HG03521 (cell line): ENCODE results near the gene CRCP.

Experiments used
- ATAC-seq: cut with Tn5 transposase; IDR thresholded peaks from one replicate; pipeline ENCODE4 v1.9.1; 2021; ENCODE audit warnings: mild to moderate bottlenecking, moderate library complexity; ENCODE audit not compliant: unreplicated experiment

The CRCP gene

DNA sequence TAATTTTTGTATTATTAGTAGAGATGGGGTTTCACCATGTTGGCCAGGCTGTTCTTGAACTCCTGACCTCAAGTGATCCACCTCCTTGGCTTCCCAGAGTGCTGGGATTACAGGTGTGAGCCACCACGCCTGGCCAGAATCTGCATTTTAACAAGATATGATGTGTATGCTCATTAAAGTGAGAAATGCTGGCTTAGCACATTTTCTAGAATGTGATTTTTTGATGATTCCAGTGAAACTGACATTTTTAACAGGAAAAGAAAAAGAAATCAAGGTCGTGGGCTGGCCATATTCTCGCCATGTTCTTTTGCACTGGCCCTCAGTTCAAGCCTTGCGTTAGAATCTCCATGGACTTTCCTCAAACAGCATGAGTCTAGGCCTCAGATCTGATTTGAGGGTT lies 72.3 kb downstream of the CRCP start:
- ATAC-seq: no peak

DNA sequence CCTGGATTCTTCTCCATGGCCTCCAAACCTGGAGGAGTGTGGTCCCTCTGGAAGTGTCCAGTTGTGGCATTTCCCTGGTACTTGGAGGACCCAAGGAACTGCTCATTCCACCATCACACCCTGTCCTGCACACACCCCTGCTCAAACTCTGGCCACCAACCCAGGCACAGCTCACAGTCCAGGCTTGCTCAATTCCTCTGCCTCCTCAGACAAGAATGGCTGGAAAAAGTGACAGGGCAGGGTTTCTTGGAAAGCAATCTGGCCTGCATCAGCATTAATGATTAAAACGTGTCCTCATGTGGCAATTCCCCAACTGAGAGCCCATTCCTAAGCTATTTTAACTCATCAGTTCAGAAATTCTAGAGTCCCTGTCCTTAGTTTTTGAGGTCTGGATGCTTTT lies 73.3 kb downstream of the CRCP start:
- no peak for ATAC-seq

- no peak for ATAC-seq
Measured at GRCh38 chr7:66188645-66189044, 74.0 kb downstream of the CRCP start.

DNA sequence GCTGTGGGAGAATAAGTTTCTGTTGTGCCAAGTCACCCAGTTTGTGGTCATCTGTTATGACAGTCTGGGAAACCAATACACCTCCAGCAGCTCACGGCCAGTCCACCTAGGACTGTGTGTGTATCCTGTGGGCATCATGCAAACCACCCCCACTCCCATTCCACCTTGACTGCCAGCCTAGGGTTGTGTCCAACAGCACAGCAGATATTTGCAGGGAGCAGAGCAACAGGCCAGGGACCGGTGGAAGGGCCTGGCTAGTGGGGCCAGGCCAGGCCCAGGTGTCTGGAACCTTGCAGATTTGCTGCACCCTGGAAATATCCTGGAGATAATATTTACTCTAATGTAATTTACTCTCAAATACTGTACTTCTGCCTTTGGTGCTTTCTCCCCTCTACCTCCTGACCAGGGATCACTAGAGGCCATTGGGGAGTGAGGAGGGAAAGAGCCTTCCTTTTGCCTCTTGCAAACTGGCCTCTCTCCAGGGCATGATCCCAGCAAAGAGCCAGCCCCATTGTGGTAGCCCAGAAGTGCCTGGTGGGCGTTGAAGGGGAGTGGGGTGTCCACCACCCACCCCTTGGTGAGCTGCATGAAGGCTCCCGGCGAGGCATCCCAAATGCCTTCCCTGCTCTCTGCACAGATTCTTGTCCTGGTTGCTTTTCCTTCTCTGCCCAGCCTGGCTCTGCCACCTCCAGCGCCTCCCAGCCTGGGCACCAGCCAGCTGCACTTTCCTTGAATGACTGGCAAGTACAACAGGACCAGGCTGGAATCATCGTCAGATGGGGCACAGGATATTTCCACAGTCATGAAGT lies 75.3 kb downstream of the CRCP start:
- no peak for ATAC-seq

DNA sequence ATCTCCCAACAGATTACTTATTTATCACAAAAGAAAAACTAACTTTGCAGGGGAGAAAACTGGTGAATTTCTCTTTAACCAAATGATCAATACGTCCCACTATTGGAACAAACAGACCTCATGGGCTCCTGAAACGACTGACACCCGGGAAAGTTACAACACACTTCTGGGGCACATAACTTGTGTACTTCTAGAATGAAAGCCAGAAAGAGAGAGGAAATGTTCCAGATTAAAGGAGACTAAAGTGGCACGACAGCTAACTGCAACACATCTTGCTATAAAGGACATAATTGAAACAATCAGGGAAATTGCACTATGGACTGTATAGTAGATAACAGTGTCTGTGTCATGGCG lies 75.8 kb downstream of the CRCP start:
- ATAC-seq: no peak

DNA sequence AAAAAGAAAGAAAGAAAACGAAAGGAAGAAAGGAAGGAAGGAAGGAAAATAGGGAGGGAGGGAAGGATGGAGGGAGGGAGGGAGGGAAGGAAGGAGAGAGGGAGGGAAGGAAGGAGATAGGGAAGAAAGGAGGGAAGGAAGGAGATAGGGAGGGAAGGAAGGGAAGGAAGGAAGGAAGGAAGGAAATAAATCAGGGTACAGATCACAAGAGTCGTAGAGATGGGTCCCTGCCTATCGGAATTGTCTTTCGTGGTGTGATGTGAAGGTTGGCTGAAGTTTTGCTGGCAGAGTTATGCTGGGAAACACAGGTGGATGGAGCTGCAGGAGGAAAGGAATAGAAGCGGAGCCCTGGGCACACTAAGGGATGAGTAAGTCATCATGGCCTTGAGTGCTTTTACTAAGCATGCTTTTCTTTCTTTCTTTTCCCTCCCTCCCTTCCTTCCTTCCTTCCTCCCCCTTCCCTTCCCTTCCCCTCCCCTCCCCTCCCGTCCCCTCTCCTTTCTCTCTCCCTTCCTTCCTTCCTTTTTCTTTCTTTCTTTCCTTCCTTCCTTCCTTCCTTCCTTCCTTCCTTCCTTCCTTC lies 78.6 kb downstream of the CRCP start:
- ATAC-seq: no peak

DNA sequence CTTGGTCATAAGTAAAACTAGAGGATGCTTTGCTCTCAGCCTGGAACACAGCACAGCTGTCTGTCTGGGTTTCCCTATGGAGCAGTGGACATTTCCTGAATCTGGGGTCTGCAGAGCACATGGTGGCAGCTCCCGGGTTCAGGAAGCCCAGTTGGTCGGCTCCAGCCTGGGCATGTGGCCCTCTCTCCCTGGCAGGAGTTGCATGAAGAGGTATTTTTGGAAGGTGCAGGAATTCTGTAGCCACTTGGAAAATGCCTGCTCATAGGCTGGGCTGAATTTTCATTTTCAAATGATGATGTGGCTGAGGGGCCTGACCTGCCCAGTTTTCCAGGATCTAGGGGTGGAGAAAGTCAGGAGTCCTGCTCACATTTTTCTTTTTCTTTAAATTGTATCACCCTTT lies 83.8 kb downstream of the CRCP start:
- no peak for ATAC-seq

DNA sequence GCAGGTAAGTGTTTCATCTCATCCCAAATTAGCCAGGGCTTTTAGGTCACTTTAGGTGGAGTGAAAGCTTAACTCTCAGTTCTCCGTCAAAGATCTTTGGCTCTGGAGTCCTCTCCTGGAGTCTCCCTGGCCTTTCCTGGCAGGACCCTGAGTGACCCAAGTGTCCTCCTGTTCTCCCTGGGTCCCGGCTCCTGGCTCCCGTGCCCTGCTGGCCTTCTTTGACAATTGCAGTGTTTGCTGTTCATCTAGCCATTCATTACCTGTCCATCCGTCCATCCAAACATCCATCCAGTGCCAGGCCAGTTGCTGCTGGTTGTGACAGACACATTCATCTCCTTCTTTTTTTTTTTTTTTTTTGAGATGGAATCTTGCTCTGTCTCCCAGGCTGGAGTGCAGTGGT lies 84.3 kb downstream of the CRCP start:
- ATAC-seq: no peak

DNA sequence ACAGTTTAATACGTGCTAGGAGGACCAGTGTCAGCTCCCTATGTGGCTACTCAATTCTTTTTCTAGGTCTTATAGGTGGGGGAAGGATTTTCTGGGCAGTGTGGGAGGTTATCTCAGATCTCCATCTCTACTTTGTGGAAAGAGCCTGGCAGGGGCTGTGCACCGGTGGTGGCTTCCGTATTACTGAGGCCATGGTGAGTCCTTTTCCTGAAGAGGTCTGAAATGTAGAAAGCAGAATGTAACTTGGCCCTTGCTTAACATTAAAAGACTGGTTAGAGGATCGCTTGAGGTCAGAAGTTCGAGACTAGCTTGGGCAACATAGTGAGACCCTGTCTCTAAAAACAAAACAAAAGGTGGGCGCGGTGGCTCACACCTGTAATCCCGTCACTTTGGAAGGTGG lies 87.8 kb downstream of the CRCP start:
- no peak for ATAC-seq
